Liver (tissue), 9 donors: Measurements from ENCODE around the gene PPP1R9A. TPM values are rescaled to one million over a fixed set of nuclear protein-coding genes. Genes with fewer than 3 reads are reported as not detected.

Source experiments
- DNase-seq: peaks from one replicate; pipeline ENCODE4 v3.0.0-alpha.2; 2017; ENCODE audit warnings: low spot score
- H3K27ac ChIP-seq, 2 donors: one replicate each; pipeline ENCODE4 v1.7.0; 2013; ENCODE audit warnings: inconsistent platforms in 2 of 2, low read length in 2 of 2, control low read depth in 1 of 2, low read depth in 1 of 2, mild to moderate bottlenecking in 1 of 2
- H3K27me3 ChIP-seq, 4 donors: one replicate each; pipeline versions ENCODE4 v1.6.1 to v1.7.0; 2013; ENCODE audit warnings: low read length in 3 of 4, inconsistent platforms in 1 of 4, mild to moderate bottlenecking in 1 of 4, moderate library complexity in 1 of 4; ENCODE audit not compliant: control insufficient read depth in 4 of 4, insufficient read depth in 4 of 4
- H3K36me3 ChIP-seq, 4 donors: one replicate each; pipeline versions ENCODE4 v1.6.1 to v1.7.0; 2013; ENCODE audit warnings: low read length in 3 of 4, mild to moderate bottlenecking in 3 of 4, low read depth in 1 of 4, moderate library complexity in 1 of 4; ENCODE audit not compliant: control insufficient read depth in 4 of 4, insufficient read depth in 3 of 4
- H3K4me1 ChIP-seq, 4 donors: one replicate each; pipeline versions ENCODE4 v1.6.1 to v1.7.0; 2013; ENCODE audit warnings: low read length in 3 of 4, mild to moderate bottlenecking in 3 of 4, moderate library complexity in 1 of 4; ENCODE audit not compliant: control insufficient read depth in 4 of 4, insufficient read depth in 4 of 4
- H3K4me3 ChIP-seq, 3 donors: one replicate each; pipeline versions ENCODE4 v1.6.1 to v1.7.0; 2013; ENCODE audit warnings: low read length in 3 of 3, control low read depth in 1 of 3, low read depth in 1 of 3, mild to moderate bottlenecking in 1 of 3
- H3K9ac ChIP-seq, 2 donors: one replicate each; pipeline ENCODE4 v1.7.0; 2013; ENCODE audit warnings: low read length in 2 of 2, mild to moderate bottlenecking in 2 of 2, moderate library complexity in 2 of 2, control low read depth in 1 of 2, low read depth in 1 of 2
- H3K9me3 ChIP-seq, 4 donors: one replicate each; pipeline versions ENCODE4 v1.6.1 to v1.7.0; 2013; ENCODE audit warnings: low read length in 3 of 4; ENCODE audit not compliant: control insufficient read depth in 4 of 4
- EGR1 ChIP-seq, 2 donors: IDR thresholded peaks; 2 replicates each; pipeline ENCODE4 v1.6.1; 2016 to 2018; ENCODE audit warnings: antibody characterized with exemption in 2 of 2, low read depth in 2 of 2
- FOXA1 ChIP-seq: IDR thresholded peaks from 2 replicates; pipeline ENCODE4 v1.6.1; 2016; ENCODE audit warnings: antibody characterized with exemption
- HNF4G ChIP-seq: IDR thresholded peaks from 2 replicates; pipeline ENCODE4 v1.6.1; 2016; ENCODE audit warnings: antibody characterized with exemption
- JUND ChIP-seq, 2 donors: IDR thresholded peaks; 2 replicates each; pipeline ENCODE4 v1.6.1; 2016; ENCODE audit warnings: antibody characterized with exemption in 2 of 2
- NR2F2 ChIP-seq: IDR thresholded peaks from 2 replicates; pipeline ENCODE4 v1.6.1; 2016; ENCODE audit warnings: antibody characterized with exemption
- RAD21 ChIP-seq, 2 donors: IDR thresholded peaks; 2 replicates each; pipeline ENCODE4 v1.6.1; 2016; ENCODE audit warnings: antibody characterized with exemption in 2 of 2, mild to moderate bottlenecking in 2 of 2
- REST ChIP-seq: IDR thresholded peaks from 2 replicates; pipeline ENCODE4 v1.6.1; 2016; ENCODE audit warnings: antibody characterized with exemption, mild to moderate bottlenecking
- TAF1 ChIP-seq: conservative IDR thresholded peaks from 2 replicates; pipeline ENCODE4 v1.6.1; 2016; ENCODE audit warnings: antibody characterized with exemption, mild to moderate bottlenecking
- YY1 ChIP-seq: IDR thresholded peaks from 2 replicates; pipeline ENCODE4 v1.6.1; 2016; ENCODE audit warnings: antibody characterized with exemption, mild to moderate bottlenecking
- ZBTB33 ChIP-seq: IDR thresholded peaks from 2 replicates; pipeline ENCODE4 v1.6.1; 2016; ENCODE audit warnings: antibody characterized with exemption
- WGBS: extraction: QIAGEN DNeasy Blood & Tissue Kit; methylation state at CpG from one replicate; pipeline ENCODE4 v1.1.7; 2013; 5-methylcytosine and 5-hydroxymethylcytosine counted together
- polyA plus RNA-seq, 2 donors: library from polyadenylated mRNA; stranded (reverse) in 1 of 2; unstranded in 1 of 2; fragments of 200-250 nt in 1 of 2; fragments of >200 nt in 1 of 2; fragmentation: Nextera tagmentation in 1 of 2; extraction: Ambion mirVana in 1 of 2; gene quantifications; one replicate each; pipeline versions ENCODE4 v1.2.1 to v1.2.3, GENCODE V29; 2013 to 2015
- total RNA-seq, 2 donors: library from RNA; depleted of rRNA; stranded (reverse); fragments of >200 nt; gene quantifications; one replicate each; pipeline ENCODE4 v1.2.3, GENCODE V29; 2014
- donor health status: healthy.
- donor health status: healthy.
- donor health status: healthy.
- donor health status: healthy.
- donor health status: healthy.

PPP1R9A gene
- total and polyA plus RNA-seq, 4 donors = 0.17 to 5.4 (median 2.7) TPM

GRCh38 chr7:95321720-95322119 lies 414.3 kb downstream of the PPP1R9A start:
- TF ChIP-seq RAD21 (IDR thresholded peaks at IDR 0.05) (no peak), EGR1 (IDR thresholded peaks at IDR 0.05; ENCODE audit: low read depth in 2 of 2) (no peak), ZBTB33 (no peak), NR2F2 (no peak), REST (no peak), HNF4G (no peak), FOXA1 (no peak), TAF1 (no peak)
- H3K4me3 ChIP-seq = peak overlapping the region in 2 of 3 donors; percentile 29 to 33
- WGBS = 29% methylated on average over 1 of the region's 1 CpG

GRCh38 chr7:95322396-95322795 lies 415.0 kb downstream of the PPP1R9A start:
- no peaks in the 10 kb centered on the region for H3K27me3 ChIP-seq
- H3K36me3 ChIP-seq = no peaks in the 10 kb centered on the region
- H3K9ac ChIP-seq = peak overlapping the region; percentile 67 to 91
- H3K4me3 ChIP-seq = peak overlapping the region; percentile 43 to 88 (median 61)
- TF ChIP-seq RAD21 (IDR thresholded peaks at IDR 0.05) (no peak), JUND (IDR thresholded peaks at IDR 0.05) (no peak), NR2F2 (no peak), HNF4G (no peak)
- H3K9me3 ChIP-seq = no peaks in the 10 kb centered on the region
- peak overlapping the region; percentile 75 to 82 for H3K27ac ChIP-seq
- 28% methylated on average over 8 of the region's 8 CpGs for WGBS
- peaks cover 2 to 48% (median 43%) of the 10 kb centered on the region in 4 donors for H3K4me1 ChIP-seq
- DNase-seq = no peak

More at GRCh38 chr7:95321720-95322119, 414.3 kb downstream of the PPP1R9A start:
- Histone ChIP-seq H3K27ac (peak overlapping the region; percentile 2 to 67), H3K9ac (peak overlapping the region in 1 of 2 donors; percentile 43), H3K9me3 (no peaks in the 10 kb centered on the region), H3K36me3 (no peaks in the 10 kb centered on the region), H3K4me1 (peaks cover 2 to 48% (median 46%) of the 10 kb centered on the region in 4 donors), H3K27me3 (no peaks in the 10 kb centered on the region)
- no peak for DNase-seq

GRCh38 chr7:95322854-95323253 lies 415.5 kb downstream of the PPP1R9A start:
- WGBS = 27% methylated on average over 2 of the region's 2 CpGs
- peak overlapping the region; percentile 67 to 91 for H3K9ac ChIP-seq
- peaks cover 2 to 46% (median 39%) of the 10 kb centered on the region in 4 donors for H3K4me1 ChIP-seq
- DNase-seq = no peak
- H3K36me3 ChIP-seq = no peaks in the 10 kb centered on the region
- H3K27me3 ChIP-seq = no peaks in the 10 kb centered on the region
- TF ChIP-seq REST (no peak), HNF4G (peak; percentile 5), EGR1 (IDR thresholded peaks at IDR 0.05; ENCODE audit: low read depth in 2 of 2) (peak in 1 of 2 donors; percentile 24), YY1 (no peak)
- peak overlapping the region; percentile 43 to 88 (median 61) for H3K4me3 ChIP-seq
- no peaks in the 10 kb centered on the region for H3K9me3 ChIP-seq
- peak overlapping the region; percentile 75 to 82 for H3K27ac ChIP-seq
